HCT116 (cell line): ENCODE measurements around the gene OR6C2.

Source experiments
- CBX3 ChIP-seq: IDR thresholded peaks from 2 replicates; pipeline ENCODE4 v1.6.1; 2012; ENCODE audit warnings: low read depth
- EGR1 ChIP-seq: IDR thresholded peaks from 2 replicates; pipeline ENCODE4 v1.6.1; 2012; ENCODE audit warnings: low read depth
- EZH2 ChIP-seq: fragments of 200-600 bp; sonication (generic); IDR thresholded peaks from 2 replicates; pipeline ENCODE4 v1.6.1; 2017; ENCODE audit warnings: antibody characterized with exemption, mixed run types
- EZH2phosphoT487 ChIP-seq: fragments of 200-600 bp; IDR thresholded peaks from 2 replicates; pipeline ENCODE4 v1.6.1; 2018; ENCODE audit warnings: antibody characterized with exemption, borderline replicate concordance
- FOSL1 ChIP-seq: IDR thresholded peaks from 2 replicates; pipeline ENCODE4 v1.6.1; 2012; ENCODE audit warnings: low read depth
- JUND ChIP-seq: IDR thresholded peaks from 2 replicates; pipeline ENCODE4 v1.6.1; 2012
- POLR2A ChIP-seq: IDR thresholded peaks from 2 replicates; pipeline ENCODE4 v1.7.0; 2011; ENCODE audit warnings: borderline replicate concordance; ENCODE audit not compliant: insufficient read depth, insufficient read length; ENCODE audit errors: extremely low read depth
- POLR2AphosphoS5 ChIP-seq: IDR thresholded peaks from 2 replicates; pipeline ENCODE4 v1.6.1; 2011; ENCODE audit warnings: mild to moderate bottlenecking, low read depth, low read length, moderate library complexity
- RAD21 ChIP-seq: IDR thresholded peaks from 2 replicates; pipeline ENCODE4 v1.6.1; 2012; ENCODE audit warnings: low read depth, mild to moderate bottlenecking
- YY1 ChIP-seq: IDR thresholded peaks from 2 replicates; pipeline ENCODE4 v1.6.1; 2011; ENCODE audit warnings: low read length, low read depth, moderate library complexity, mild to moderate bottlenecking; ENCODE audit not compliant: insufficient replicate concordance; ENCODE audit errors: extremely low read depth
- ZNF274 ChIP-seq: fragments of 200-500 bp; sonication (Bioruptor generic); IDR thresholded peaks from 2 replicates; pipeline ENCODE4 v1.6.1; 2014; ENCODE audit warnings: mild to moderate bottlenecking, low read depth, low read length, inconsistent platforms
- TF ChIP-seq, protein P1 (sequence below), 3 experiments: fragments of 200-600 bp in 1 of 3; sonication (generic) in 1 of 3; IDR thresholded peaks in 2 of 3; conservative IDR thresholded peaks in 1 of 3; 2 replicates each; pipeline ENCODE4 v1.5.1; 2012 to 2017; ENCODE audit warnings: low read depth in 2 of 3, low read length in 2 of 3, antibody characterized with exemption in 1 of 3, borderline replicate concordance in 1 of 3, control low read depth in 1 of 3, mild to moderate bottlenecking in 1 of 3, mixed read lengths in 1 of 3, mixed run types in 1 of 3, moderate library complexity in 1 of 3; ENCODE audit not compliant: insufficient read depth in 1 of 3
- TF ChIP-seq, protein P2 (sequence below): IDR thresholded peaks from 2 replicates; pipeline ENCODE4 v1.6.1; 2011; ENCODE audit warnings: mild to moderate bottlenecking, low read length, moderate library complexity; ENCODE audit not compliant: insufficient replicate concordance; ENCODE audit errors: extremely low read depth

DNA sequence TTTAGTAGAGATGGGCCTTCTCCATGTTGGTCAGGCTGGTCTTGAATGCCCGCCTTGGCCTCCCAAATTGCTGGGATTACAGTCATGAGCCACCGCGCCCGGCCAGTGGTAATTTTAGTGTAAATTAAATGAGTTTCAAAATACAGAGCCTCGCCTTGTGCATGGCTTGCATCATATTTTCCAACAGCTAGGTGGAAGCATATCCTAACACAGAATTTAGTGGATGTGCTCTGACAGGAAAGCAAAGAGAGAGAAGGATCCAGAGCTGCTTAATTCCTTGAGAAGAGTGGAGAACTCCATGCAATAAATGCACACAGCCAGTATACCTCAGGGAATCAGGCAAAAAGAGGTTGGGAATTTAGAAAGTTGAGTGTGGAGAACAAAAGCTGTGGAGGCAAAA lies 2.5 kb downstream of the OR6C2 start:
- TF ChIP-seq FOSL1 (no peak), JUND (no peak), EZH2 (no peak), EZH2phosphoT487 (no peak), POLR2AphosphoS5 (no peak), POLR2A (no peak), EGR1 (no peak), RAD21 (peak; percentile 31; the same call in 1 of the 2 replicates), ZNF274 (no peak), YY1 (no peak), CBX3 (no peak)
- TF ChIP-seq, protein P1, sequence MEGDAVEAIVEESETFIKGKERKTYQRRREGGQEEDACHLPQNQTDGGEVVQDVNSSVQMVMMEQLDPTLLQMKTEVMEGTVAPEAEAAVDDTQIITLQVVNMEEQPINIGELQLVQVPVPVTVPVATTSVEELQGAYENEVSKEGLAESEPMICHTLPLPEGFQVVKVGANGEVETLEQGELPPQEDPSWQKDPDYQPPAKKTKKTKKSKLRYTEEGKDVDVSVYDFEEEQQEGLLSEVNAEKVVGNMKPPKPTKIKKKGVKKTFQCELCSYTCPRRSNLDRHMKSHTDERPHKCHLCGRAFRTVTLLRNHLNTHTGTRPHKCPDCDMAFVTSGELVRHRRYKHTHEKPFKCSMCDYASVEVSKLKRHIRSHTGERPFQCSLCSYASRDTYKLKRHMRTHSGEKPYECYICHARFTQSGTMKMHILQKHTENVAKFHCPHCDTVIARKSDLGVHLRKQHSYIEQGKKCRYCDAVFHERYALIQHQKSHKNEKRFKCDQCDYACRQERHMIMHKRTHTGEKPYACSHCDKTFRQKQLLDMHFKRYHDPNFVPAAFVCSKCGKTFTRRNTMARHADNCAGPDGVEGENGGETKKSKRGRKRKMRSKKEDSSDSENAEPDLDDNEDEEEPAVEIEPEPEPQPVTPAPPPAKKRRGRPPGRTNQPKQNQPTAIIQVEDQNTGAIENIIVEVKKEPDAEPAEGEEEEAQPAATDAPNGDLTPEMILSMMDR (IDR thresholded peaks at IDR 0.05 in 2 of 3, conservative IDR thresholded peaks at IDR 0.05 in 1 of 3; ENCODE audit: borderline replicate concordance in 1 of 3, insufficient read depth in 1 of 3, low read depth in 2 of 3, low read length in 2 of 3): peak in 1 of 3 experiments; percentile 17; a peak in 1 of 6 replicates
- TF ChIP-seq, protein P2, sequence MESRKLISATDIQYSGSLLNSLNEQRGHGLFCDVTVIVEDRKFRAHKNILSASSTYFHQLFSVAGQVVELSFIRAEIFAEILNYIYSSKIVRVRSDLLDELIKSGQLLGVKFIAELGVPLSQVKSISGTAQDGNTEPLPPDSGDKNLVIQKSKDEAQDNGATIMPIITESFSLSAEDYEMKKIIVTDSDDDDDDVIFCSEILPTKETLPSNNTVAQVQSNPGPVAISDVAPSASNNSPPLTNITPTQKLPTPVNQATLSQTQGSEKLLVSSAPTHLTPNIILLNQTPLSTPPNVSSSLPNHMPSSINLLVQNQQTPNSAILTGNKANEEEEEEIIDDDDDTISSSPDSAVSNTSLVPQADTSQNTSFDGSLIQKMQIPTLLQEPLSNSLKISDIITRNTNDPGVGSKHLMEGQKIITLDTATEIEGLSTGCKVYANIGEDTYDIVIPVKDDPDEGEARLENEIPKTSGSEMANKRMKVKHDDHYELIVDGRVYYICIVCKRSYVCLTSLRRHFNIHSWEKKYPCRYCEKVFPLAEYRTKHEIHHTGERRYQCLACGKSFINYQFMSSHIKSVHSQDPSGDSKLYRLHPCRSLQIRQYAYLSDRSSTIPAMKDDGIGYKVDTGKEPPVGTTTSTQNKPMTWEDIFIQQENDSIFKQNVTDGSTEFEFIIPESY: no peak
